ENCODE measurements around the gene SPEG.

Gene SPEG

GRCh38 chr2:219499555-219499954 is 64.9 kb downstream of the SPEG start:
- no peak for DNase-seq

- no peak for DNase-seq
These were observed 65.5 kb downstream of the SPEG start for GRCh38 chr2:219500135-219500534.

GRCh38 chr2:219501849-219502248 is 67.2 kb downstream of the SPEG start:
- DNase-seq: no peak

GRCh38 chr2:219502618-219503017 is 68.0 kb downstream of the SPEG start:
- no peak for DNase-seq

GRCh38 chr2:219505585-219505984 is 70.9 kb downstream of the SPEG start:
- DNase-seq: no peak

- DNase-seq: no peak
These were observed 71.6 kb downstream of the SPEG start for GRCh38 chr2:219506153-219506801.

- no peak for DNase-seq
These were observed 72.3 kb downstream of the SPEG start for GRCh38 chr2:219506802-219507526.

- no peak for DNase-seq
These were observed 73.2 kb downstream of the SPEG start for GRCh38 chr2:219507581-219508443.

- DNase-seq: no peak
These were observed 73.7 kb downstream of the SPEG start for GRCh38 chr2:219508444-219508734.

- DNase-seq: no peak
These were observed 74.5 kb downstream of the SPEG start for GRCh38 chr2:219508971-219509779.

GRCh38 chr2:219509780-219510511 is 75.3 kb downstream of the SPEG start:
- no peak for DNase-seq

GRCh38 chr2:219510512-219511135 is 76.0 kb downstream of the SPEG start:
- DNase-seq: no peak

- DNase-seq: no peak
These were observed 77.1 kb downstream of the SPEG start for GRCh38 chr2:219511547-219512325.

- DNase-seq: no peak
These were observed 78.0 kb downstream of the SPEG start for GRCh38 chr2:219512524-219513216.

- no peak for DNase-seq
These were observed 79.1 kb downstream of the SPEG start for GRCh38 chr2:219513787-219514186.

- no peak for DNase-seq
These were observed 79.6 kb downstream of the SPEG start, which contains the start of gene ASIC4 for GRCh38 chr2:219514196-219514761. Gene ASIC4, plus strand, starts transcription at chr2:219514482. Its CDS starts 243 bp downstream, at chr2:219514725.

GRCh38 chr2:219514836-219515235 is 80.2 kb downstream of the SPEG start:
- no peak for DNase-seq

GRCh38 chr2:219515874-219516629 is 81.4 kb downstream of the SPEG start:
- DNase-seq: no peak

- DNase-seq: no peak
These were observed 82.2 kb downstream of the SPEG start for GRCh38 chr2:219516888-219517287.

Data from NCI-H1105 (cell line).